ENCODE results near the gene ZNHIT2.
A peak's percentile ranks its signal among the peaks of the same experiment; 100 is the strongest.

ZNHIT2 gene

DNA sequence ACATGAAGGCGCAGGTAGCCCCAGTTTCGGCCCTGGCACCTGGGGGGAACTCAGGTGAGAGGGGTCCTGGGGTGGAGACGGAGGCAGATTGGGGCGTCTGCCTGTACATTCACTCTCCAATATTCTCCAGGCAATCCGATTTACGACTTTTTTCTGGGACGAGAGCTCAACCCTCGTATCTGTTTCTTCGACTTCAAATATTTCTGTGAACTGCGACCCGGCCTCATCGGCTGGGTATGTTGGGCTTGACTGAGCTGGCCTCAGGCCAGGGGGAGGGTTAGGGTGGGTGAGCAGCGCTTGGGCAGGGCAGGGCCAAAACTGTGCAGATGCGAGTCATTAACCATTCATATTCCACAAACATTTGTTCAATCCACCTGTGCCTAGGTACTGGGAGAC, 4.1 kb downstream of the ZNHIT2 start:
- TF ChIP-seq, protein P1, sequence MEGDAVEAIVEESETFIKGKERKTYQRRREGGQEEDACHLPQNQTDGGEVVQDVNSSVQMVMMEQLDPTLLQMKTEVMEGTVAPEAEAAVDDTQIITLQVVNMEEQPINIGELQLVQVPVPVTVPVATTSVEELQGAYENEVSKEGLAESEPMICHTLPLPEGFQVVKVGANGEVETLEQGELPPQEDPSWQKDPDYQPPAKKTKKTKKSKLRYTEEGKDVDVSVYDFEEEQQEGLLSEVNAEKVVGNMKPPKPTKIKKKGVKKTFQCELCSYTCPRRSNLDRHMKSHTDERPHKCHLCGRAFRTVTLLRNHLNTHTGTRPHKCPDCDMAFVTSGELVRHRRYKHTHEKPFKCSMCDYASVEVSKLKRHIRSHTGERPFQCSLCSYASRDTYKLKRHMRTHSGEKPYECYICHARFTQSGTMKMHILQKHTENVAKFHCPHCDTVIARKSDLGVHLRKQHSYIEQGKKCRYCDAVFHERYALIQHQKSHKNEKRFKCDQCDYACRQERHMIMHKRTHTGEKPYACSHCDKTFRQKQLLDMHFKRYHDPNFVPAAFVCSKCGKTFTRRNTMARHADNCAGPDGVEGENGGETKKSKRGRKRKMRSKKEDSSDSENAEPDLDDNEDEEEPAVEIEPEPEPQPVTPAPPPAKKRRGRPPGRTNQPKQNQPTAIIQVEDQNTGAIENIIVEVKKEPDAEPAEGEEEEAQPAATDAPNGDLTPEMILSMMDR (IDR thresholded peaks at IDR 0.05; ENCODE audit: insufficient read depth, low read length, poor library complexity, severe bottlenecking): no peak
- Histone ChIP-seq H3K36me3 (ENCODE audit: control insufficient read depth, insufficient read depth, low read length) (peaks cover 11% of the 10 kb centered on the region), H3K4me3 (replicated peaks; ENCODE audit: low read depth, low read length) (peak overlapping the region; percentile 67), H3K27me3 (replicated peaks; ENCODE audit: control insufficient read depth, insufficient read depth, low read length) (no peaks in the 10 kb centered on the region)
- no peak for DNase-seq (ENCODE audit: extremely low read depth, insufficient read length)

- TF ChIP-seq, protein P1 (IDR thresholded peaks at IDR 0.05; ENCODE audit: insufficient read depth, low read length, poor library complexity, severe bottlenecking): peak; percentile 77
- Histone ChIP-seq H3K36me3 (ENCODE audit: control insufficient read depth, insufficient read depth, low read length) (peaks cover 10% of the 10 kb centered on the region), H3K4me3 (replicated peaks; ENCODE audit: low read depth, low read length) (peak overlapping the region; percentile 67), H3K27me3 (replicated peaks; ENCODE audit: control insufficient read depth, insufficient read depth, low read length) (no peaks in the 10 kb centered on the region)
- DNase-seq (ENCODE audit: extremely low read depth, insufficient read length): peak; percentile 83
Observed at GRCh38 chr11:65112546-65113360, 4.7 kb downstream of the ZNHIT2 start.

DNA sequence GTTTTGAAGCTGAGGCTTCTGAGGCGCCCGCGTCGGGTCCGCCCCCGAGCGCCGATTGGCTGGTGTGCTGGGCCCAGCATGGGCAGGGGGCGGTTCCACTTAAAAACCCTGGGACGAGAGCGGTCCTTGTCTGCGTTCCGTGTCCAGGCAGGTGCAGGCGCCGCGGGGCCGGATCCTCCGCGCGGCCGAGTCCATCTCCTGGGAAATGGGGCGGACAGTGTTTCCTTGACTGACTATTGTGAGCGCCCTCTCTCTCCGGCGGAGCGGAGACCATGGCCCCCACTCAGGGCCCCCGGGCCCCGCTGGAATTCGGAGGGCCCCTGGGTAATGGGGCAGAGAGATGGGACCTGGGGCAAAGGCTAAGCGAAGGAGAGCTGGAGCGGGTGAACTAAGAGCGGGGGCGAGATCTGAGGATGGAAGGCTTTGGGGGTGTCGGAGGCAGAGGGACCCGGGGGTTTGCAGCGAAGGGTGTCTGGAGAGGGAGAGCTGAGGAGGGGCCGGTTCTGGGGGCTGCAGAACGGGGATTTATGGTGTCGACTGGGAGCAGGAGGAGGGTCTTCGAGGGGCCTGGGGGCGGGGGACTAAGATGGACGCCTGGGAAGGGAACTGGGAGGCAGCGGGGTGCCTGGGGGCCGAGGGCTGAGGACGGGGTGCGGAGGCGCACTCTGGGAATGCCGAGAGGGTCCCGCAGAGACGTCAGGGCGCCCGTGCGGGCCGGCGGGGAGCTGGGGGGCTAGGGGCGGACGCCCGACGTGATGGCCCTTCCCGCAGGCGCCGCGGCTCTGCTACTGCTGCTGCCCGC, 5.6 kb downstream of the ZNHIT2 start, which contains the start of gene TM7SF2:
TSS of gene TM7SF2 (plus strand) at position 129 of the 802 bp plus-strand sequence. CDS start at position 273, 144 bp downstream.
- Histone ChIP-seq H3K27me3 (replicated peaks; ENCODE audit: control insufficient read depth, insufficient read depth, low read length) (no peaks in the 10 kb centered on the region), H3K36me3 (ENCODE audit: control insufficient read depth, insufficient read depth, low read length) (peaks cover 12% of the 10 kb centered on the region), H3K4me3 (replicated peaks; ENCODE audit: low read depth, low read length) (peak within 1 kb of the TSS; percentile 67)
- TF ChIP-seq, protein P1 (IDR thresholded peaks at IDR 0.05; ENCODE audit: insufficient read depth, low read length, poor library complexity, severe bottlenecking): no peak
- DNase-seq (ENCODE audit: extremely low read depth, insufficient read length): peak; percentile 95

DNA sequence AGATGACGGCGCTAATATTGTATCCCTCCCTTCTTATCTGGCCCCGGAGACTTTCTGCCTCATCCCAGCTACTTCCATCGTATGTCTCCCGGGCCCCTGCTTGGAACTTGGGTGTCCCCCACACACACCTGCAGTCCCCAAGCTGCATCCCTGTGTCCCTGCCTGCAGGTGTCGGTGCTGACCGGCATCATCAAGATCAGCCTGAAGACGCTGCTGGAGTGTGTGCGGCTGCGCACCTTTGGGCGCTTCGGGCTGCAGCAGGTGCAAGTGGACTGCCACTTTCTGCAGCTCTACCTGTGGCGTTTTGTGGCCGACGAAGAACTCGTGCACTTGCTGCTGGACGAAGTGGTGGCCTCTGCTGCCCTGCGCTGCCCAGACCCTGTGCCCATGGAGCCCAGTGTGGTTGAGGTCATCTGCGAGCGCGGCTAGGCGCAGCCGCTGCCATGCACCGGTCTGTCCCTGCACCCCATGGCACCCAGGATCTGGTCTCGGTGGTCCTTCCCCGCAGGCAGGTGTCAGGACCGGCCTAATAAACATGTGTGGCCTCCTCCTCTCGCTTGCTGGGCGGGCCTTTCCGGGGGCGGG, 6.2 kb downstream of the ZNHIT2 start:
- H3K4me3 ChIP-seq (replicated peaks; ENCODE audit: low read depth, low read length): no peak overlapping the region
- DNase-seq (ENCODE audit: extremely low read depth, insufficient read length): no peak
- TF ChIP-seq, protein P1 (IDR thresholded peaks at IDR 0.05; ENCODE audit: insufficient read depth, low read length, poor library complexity, severe bottlenecking): no peak
- no peaks in the 10 kb centered on the region for H3K27me3 ChIP-seq (replicated peaks; ENCODE audit: control insufficient read depth, insufficient read depth, low read length)
- H3K36me3 ChIP-seq (ENCODE audit: control insufficient read depth, insufficient read depth, low read length): peaks cover 12% of the 10 kb centered on the region

DNA sequence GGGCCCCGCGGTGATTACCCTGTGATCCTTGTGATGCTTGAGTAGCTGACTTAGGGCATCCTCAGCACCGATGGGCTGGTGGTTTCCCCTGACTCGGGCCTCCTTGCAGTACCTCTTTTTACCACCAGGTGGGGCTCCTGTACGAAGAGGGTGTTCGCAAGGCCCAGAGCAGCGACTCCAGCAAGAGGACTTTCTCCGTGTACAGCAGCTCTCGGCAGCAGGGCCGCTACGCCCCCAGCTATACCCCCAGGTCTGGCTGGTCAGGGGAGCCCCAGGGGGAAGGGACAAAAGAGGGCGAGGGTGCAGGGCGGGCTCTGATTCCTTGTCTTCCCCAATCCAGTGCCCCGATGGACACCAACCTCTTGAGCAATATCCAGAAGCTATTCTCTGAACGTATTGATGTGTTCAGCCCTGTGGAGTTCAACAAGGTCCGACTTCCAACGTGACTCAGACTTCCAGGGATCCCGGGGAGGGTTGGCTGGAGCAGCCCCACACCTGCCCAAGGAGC, 7.1 kb downstream of the ZNHIT2 start:
- peak; percentile 77 for DNase-seq (ENCODE audit: extremely low read depth, insufficient read length)
- TF ChIP-seq, protein P1 (IDR thresholded peaks at IDR 0.05; ENCODE audit: insufficient read depth, low read length, poor library complexity, severe bottlenecking): peak; percentile 97
- Histone ChIP-seq H3K27me3 (replicated peaks; ENCODE audit: control insufficient read depth, insufficient read depth, low read length) (no peaks in the 10 kb centered on the region), H3K36me3 (ENCODE audit: control insufficient read depth, insufficient read depth, low read length) (peaks cover 9% of the 10 kb centered on the region), H3K4me3 (replicated peaks; ENCODE audit: low read depth, low read length) (no peak overlapping the region)
